ENCODE data around the gene SPATA18.

Gene SPATA18

GRCh38 chr4:52051213-52051614 is at the start of gene SPATA18:
Gene SPATA18 (plus strand): TSS chr4:52051304. CDS start chr4:52051705, 401 bp downstream.
- Histone ChIP-seq H3F3A (ENCODE audit: low read depth) (no peaks in the 10 kb centered on the region), H3K9me3 (ENCODE audit: insufficient read depth, low read depth, low read length) (no peaks in the 10 kb centered on the region; the same call in 1 of the 2 replicates), H3K9me2 (replicated peaks; ENCODE audit: low read depth, low read length) (no peaks in the 10 kb centered on the region), H3K4me1 (ENCODE audit: insufficient read depth, low read length, poor library complexity, severe bottlenecking) (no peaks in the 10 kb centered on the region), H3K27me3 (ENCODE audit: insufficient read depth, low read length, poor library complexity, severe bottlenecking) (no peaks in the 10 kb centered on the region), H3K4me2 (ENCODE audit: low read depth, low read length, poor library complexity, severe bottlenecking) (no peak within 1 kb of the TSS), H4K20me1 (ENCODE audit: insufficient read depth, low read length, poor library complexity, severe bottlenecking) (no peaks in the 10 kb centered on the region), H2AFZ (ENCODE audit: low read length) (no peak within 1 kb of the TSS), H3K79me2 (ENCODE audit: insufficient read depth, low read length) (no peaks in the 10 kb centered on the region), H3K36me3 (ENCODE audit: insufficient read depth, low read length) (no peaks in the 10 kb centered on the region), H3K4me3 (ENCODE audit: low read length, poor library complexity, severe bottlenecking) (no peak within 1 kb of the TSS), H3K9ac (ENCODE audit: low read depth, low read length, poor library complexity, severe bottlenecking) (no peak within 1 kb of the TSS)
- TF ChIP-seq EZH2phosphoT487 (IDR thresholded peaks at IDR 0.05; ENCODE audit: borderline replicate concordance) (no peak), CTCF (conservative IDR thresholded peaks at IDR 0.05; ENCODE audit: low read length) (no peak)

- no peak overlapping the region for H3K4me2 ChIP-seq (ENCODE audit: low read depth, low read length, poor library complexity, severe bottlenecking)
- H3K9me2 ChIP-seq (replicated peaks; ENCODE audit: low read depth, low read length): no peaks in the 10 kb centered on the region
- no peaks in the 10 kb centered on the region for H3K27me3 ChIP-seq (ENCODE audit: insufficient read depth, low read length, poor library complexity, severe bottlenecking)
- H3K36me3 ChIP-seq (ENCODE audit: insufficient read depth, low read length): no peaks in the 10 kb centered on the region
- H2AFZ ChIP-seq (ENCODE audit: low read length): no peak overlapping the region
- no peak overlapping the region for H3K9ac ChIP-seq (ENCODE audit: low read depth, low read length, poor library complexity, severe bottlenecking)
- H3K4me1 ChIP-seq (ENCODE audit: insufficient read depth, low read length, poor library complexity, severe bottlenecking): peaks cover 11% of the 10 kb centered on the region
- no peaks in the 10 kb centered on the region for H3K79me2 ChIP-seq (ENCODE audit: insufficient read depth, low read length)
- no peaks in the 10 kb centered on the region for H3K9me3 ChIP-seq (ENCODE audit: insufficient read depth, low read depth, low read length)
- no peaks in the 10 kb centered on the region for H3F3A ChIP-seq (ENCODE audit: low read depth)
- no peak overlapping the region for H3K4me3 ChIP-seq (ENCODE audit: low read length, poor library complexity, severe bottlenecking)
- TF ChIP-seq EZH2phosphoT487 (IDR thresholded peaks at IDR 0.05; ENCODE audit: borderline replicate concordance) (no peak), CTCF (conservative IDR thresholded peaks at IDR 0.05; ENCODE audit: low read length) (no peak)
- no peaks in the 10 kb centered on the region for H4K20me1 ChIP-seq (ENCODE audit: insufficient read depth, low read length, poor library complexity, severe bottlenecking)
Observed at GRCh38 chr4:52001616-52002015, 49.5 kb upstream of the SPATA18 start.

GRCh38 chr4:52004414-52004813 is 46.7 kb upstream of the SPATA18 start:
- peaks cover 11% of the 10 kb centered on the region for H3K4me1 ChIP-seq (ENCODE audit: insufficient read depth, low read length, poor library complexity, severe bottlenecking)
- no peaks in the 10 kb centered on the region for H3K9me2 ChIP-seq (replicated peaks; ENCODE audit: low read depth, low read length)
- no peak overlapping the region for H3K4me3 ChIP-seq (ENCODE audit: low read length, poor library complexity, severe bottlenecking)
- H3K79me2 ChIP-seq (ENCODE audit: insufficient read depth, low read length): no peaks in the 10 kb centered on the region
- H3F3A ChIP-seq (ENCODE audit: low read depth): no peaks in the 10 kb centered on the region
- no peaks in the 10 kb centered on the region for H3K27me3 ChIP-seq (ENCODE audit: insufficient read depth, low read length, poor library complexity, severe bottlenecking)
- no peaks in the 10 kb centered on the region for H4K20me1 ChIP-seq (ENCODE audit: insufficient read depth, low read length, poor library complexity, severe bottlenecking)
- H3K9me3 ChIP-seq (ENCODE audit: insufficient read depth, low read depth, low read length): no peaks in the 10 kb centered on the region
- no peak overlapping the region for H2AFZ ChIP-seq (ENCODE audit: low read length)
- H3K9ac ChIP-seq (ENCODE audit: low read depth, low read length, poor library complexity, severe bottlenecking): no peak overlapping the region
- TF ChIP-seq EZH2phosphoT487 (IDR thresholded peaks at IDR 0.05; ENCODE audit: borderline replicate concordance): no peak
- no peak for TF ChIP-seq CTCF (conservative IDR thresholded peaks at IDR 0.05; ENCODE audit: low read length)
- H3K36me3 ChIP-seq (ENCODE audit: insufficient read depth, low read length): no peaks in the 10 kb centered on the region
- H3K4me2 ChIP-seq (ENCODE audit: low read depth, low read length, poor library complexity, severe bottlenecking): peak overlapping the region; percentile 14
